ENCODE measurements around the gene ABTB1.

Gene ABTB1

DNA sequence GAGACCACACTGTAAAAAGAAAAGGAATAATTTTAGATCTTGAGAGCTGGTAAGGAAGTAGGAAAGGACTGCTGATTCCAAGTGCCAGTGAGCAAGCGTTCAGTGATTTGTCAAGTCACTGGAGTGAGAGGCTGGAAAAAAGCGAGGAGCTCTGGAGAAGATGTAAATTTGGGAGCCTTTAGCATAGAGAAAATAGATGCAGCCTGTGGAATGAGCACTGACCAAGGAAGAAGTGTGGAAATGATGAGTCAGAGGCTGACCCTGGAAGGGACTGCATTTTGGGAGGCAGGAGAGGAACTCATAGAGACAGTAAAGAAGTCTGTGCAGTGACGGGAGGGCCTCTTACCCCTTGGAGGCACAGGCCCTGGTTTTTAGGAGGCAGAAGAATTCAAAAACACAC, 17.1 kb upstream of the ABTB1 start:
- H3K23ac ChIP-seq (ENCODE audit: low read length): no peak overlapping the region
- H4K8ac ChIP-seq (ENCODE audit: low read depth, low read length): no peak overlapping the region
- WGBS (ENCODE audit: extremely low coverage, insufficient coverage, insufficient read length): no CpG with 5 or more reads among the region's 3 CpGs
- no peaks in the 10 kb centered on the region for H3K27me3 ChIP-seq (ENCODE audit: insufficient read depth, low read length)
- H3K4ac ChIP-seq (ENCODE audit: low read depth, low read length): no peak overlapping the region
- H3K27ac ChIP-seq (ENCODE audit: low read depth, low read length): no peak overlapping the region
- H3K4me3 ChIP-seq (ENCODE audit: low read depth, low read length): no peak overlapping the region
- no peak overlapping the region for H2BK12ac ChIP-seq (ENCODE audit: low read length)
- peaks cover 0 to 4% of the 10 kb centered on the region in 2 experiments for H3K4me1 ChIP-seq (ENCODE audit: control insufficient read depth in 1 of 2, insufficient read depth in 2 of 2, low read length in 2 of 2)
- no peaks in the 10 kb centered on the region for H3K9me3 ChIP-seq (ENCODE audit: insufficient read depth, low read depth, low read length)
- H3K18ac ChIP-seq (ENCODE audit: low read length): no peak overlapping the region
- no peak overlapping the region for H4K91ac ChIP-seq (ENCODE audit: low read depth, low read length)
- H3K4me2 ChIP-seq (ENCODE audit: low read length): no peak overlapping the region
- no peaks in the 10 kb centered on the region for H3K36me3 ChIP-seq (ENCODE audit: control insufficient read depth in 1 of 2, insufficient read depth in 2 of 2, low read length in 2 of 2)
- no peak overlapping the region for H2AFZ ChIP-seq (ENCODE audit: insufficient read depth, low read length, poor library complexity)
- H2AK5ac ChIP-seq (ENCODE audit: low read length): no peak overlapping the region
- no peak overlapping the region for H3K9ac ChIP-seq (ENCODE audit: low read length)
- no peaks in the 10 kb centered on the region for H3K79me1 ChIP-seq (ENCODE audit: low read length)
- no peak overlapping the region for H2BK120ac ChIP-seq (ENCODE audit: insufficient read depth, low read length, poor library complexity)
- DNase-seq: peak in 1 of 2 donors; percentile 11
- H2BK5ac ChIP-seq (ENCODE audit: low read depth, low read length, poor library complexity): no peak overlapping the region
- no peak overlapping the region for H4K12ac ChIP-seq (ENCODE audit: low read depth, low read length)
- H3K14ac ChIP-seq (ENCODE audit: low read length): no peak overlapping the region
- no peaks in the 10 kb centered on the region for H3K79me2 ChIP-seq (ENCODE audit: control insufficient read depth, insufficient read depth, low read length, poor library complexity)

DNA sequence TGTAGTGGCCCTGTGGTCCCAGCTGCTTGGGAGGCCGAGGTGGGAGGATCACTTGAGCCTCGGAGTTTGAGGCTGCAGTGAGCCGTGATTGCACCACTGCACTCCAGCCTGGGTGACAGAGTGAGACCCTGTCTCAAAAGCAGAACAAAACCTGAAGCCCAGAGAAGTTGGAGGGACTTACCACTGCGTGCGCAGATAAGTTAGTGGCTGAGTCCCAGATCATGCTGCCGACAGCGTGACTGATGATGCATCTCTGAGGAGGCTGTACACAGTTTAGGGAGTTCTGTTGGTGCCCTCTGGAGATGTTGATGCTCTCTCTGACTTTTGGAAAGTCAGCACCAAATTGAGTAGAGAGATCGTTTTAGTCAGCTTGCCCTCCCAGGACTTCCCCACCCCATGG, 15.8 kb upstream of the ABTB1 start:
- no peak overlapping the region for H3K9ac ChIP-seq (ENCODE audit: low read length)
- peaks cover 0 to 4% of the 10 kb centered on the region in 2 experiments for H3K4me1 ChIP-seq (ENCODE audit: control insufficient read depth in 1 of 2, insufficient read depth in 2 of 2, low read length in 2 of 2)
- no peak overlapping the region for H3K14ac ChIP-seq (ENCODE audit: low read length)
- no peaks in the 10 kb centered on the region for H3K79me1 ChIP-seq (ENCODE audit: low read length)
- H3K79me2 ChIP-seq (ENCODE audit: control insufficient read depth, insufficient read depth, low read length, poor library complexity): no peaks in the 10 kb centered on the region
- H3K18ac ChIP-seq (ENCODE audit: low read length): no peak overlapping the region
- no CpG with 5 or more reads among the region's 8 CpGs for WGBS (ENCODE audit: extremely low coverage, insufficient coverage, insufficient read length)
- no peaks in the 10 kb centered on the region for H3K27me3 ChIP-seq (ENCODE audit: insufficient read depth, low read length)
- H3K23ac ChIP-seq (ENCODE audit: low read length): no peak overlapping the region
- no peak overlapping the region for H3K4ac ChIP-seq (ENCODE audit: low read depth, low read length)
- H3K36me3 ChIP-seq (ENCODE audit: control insufficient read depth in 1 of 2, insufficient read depth in 2 of 2, low read length in 2 of 2): no peaks in the 10 kb centered on the region
- H3K9me3 ChIP-seq (ENCODE audit: insufficient read depth, low read depth, low read length): no peaks in the 10 kb centered on the region
- H4K91ac ChIP-seq (ENCODE audit: low read depth, low read length): no peak overlapping the region
- no peak overlapping the region for H2BK12ac ChIP-seq (ENCODE audit: low read length)
- no peak overlapping the region for H3K4me3 ChIP-seq (ENCODE audit: low read depth, low read length)
- DNase-seq: no peak
- no peak overlapping the region for H2AFZ ChIP-seq (ENCODE audit: insufficient read depth, low read length, poor library complexity)
- no peak overlapping the region for H4K8ac ChIP-seq (ENCODE audit: low read depth, low read length)
- no peak overlapping the region for H2BK120ac ChIP-seq (ENCODE audit: insufficient read depth, low read length, poor library complexity)
- H3K27ac ChIP-seq (ENCODE audit: low read depth, low read length): no peak overlapping the region
- H2AK5ac ChIP-seq (ENCODE audit: low read length): no peak overlapping the region
- no peak overlapping the region for H4K12ac ChIP-seq (ENCODE audit: low read depth, low read length)
- H3K4me2 ChIP-seq (ENCODE audit: low read length): no peak overlapping the region
- H2BK5ac ChIP-seq (ENCODE audit: low read depth, low read length, poor library complexity): no peak overlapping the region

GRCh38 chr3:127658234-127658633, 14.5 kb upstream of the ABTB1 start:
- no peak overlapping the region for H3K23ac ChIP-seq (ENCODE audit: low read length)
- H3K18ac ChIP-seq (ENCODE audit: low read length): no peak overlapping the region
- H4K91ac ChIP-seq (ENCODE audit: low read depth, low read length): no peak overlapping the region
- no peak overlapping the region for H2BK120ac ChIP-seq (ENCODE audit: insufficient read depth, low read length, poor library complexity)
- H3K36me3 ChIP-seq (ENCODE audit: control insufficient read depth in 1 of 2, insufficient read depth in 2 of 2, low read length in 2 of 2): no peaks in the 10 kb centered on the region
- DNase-seq: no peak
- H3K79me2 ChIP-seq (ENCODE audit: control insufficient read depth, insufficient read depth, low read length, poor library complexity): no peaks in the 10 kb centered on the region
- no peak overlapping the region for H4K8ac ChIP-seq (ENCODE audit: low read depth, low read length)
- H3K79me1 ChIP-seq (ENCODE audit: low read length): no peaks in the 10 kb centered on the region
- H3K9me3 ChIP-seq (ENCODE audit: insufficient read depth, low read depth, low read length): no peaks in the 10 kb centered on the region
- peaks cover 0 to 4% of the 10 kb centered on the region in 2 experiments for H3K4me1 ChIP-seq (ENCODE audit: control insufficient read depth in 1 of 2, insufficient read depth in 2 of 2, low read length in 2 of 2)
- H2AK5ac ChIP-seq (ENCODE audit: low read length): no peak overlapping the region
- H2AFZ ChIP-seq (ENCODE audit: insufficient read depth, low read length, poor library complexity): no peak overlapping the region
- no peak overlapping the region for H2BK5ac ChIP-seq (ENCODE audit: low read depth, low read length, poor library complexity)
- H3K4me3 ChIP-seq (ENCODE audit: low read depth, low read length): no peak overlapping the region
- H3K4me2 ChIP-seq (ENCODE audit: low read length): no peak overlapping the region
- no peak overlapping the region for H3K14ac ChIP-seq (ENCODE audit: low read length)
- no peak overlapping the region for H2BK12ac ChIP-seq (ENCODE audit: low read length)
- H4K12ac ChIP-seq (ENCODE audit: low read depth, low read length): no peak overlapping the region
- no peak overlapping the region for H3K4ac ChIP-seq (ENCODE audit: low read depth, low read length)
- WGBS (ENCODE audit: extremely low coverage, insufficient coverage, insufficient read length): no CpG with 5 or more reads among the region's 1 CpG
- no peaks in the 10 kb centered on the region for H3K27me3 ChIP-seq (ENCODE audit: insufficient read depth, low read length)
- no peak overlapping the region for H3K9ac ChIP-seq (ENCODE audit: low read length)
- no peak overlapping the region for H3K27ac ChIP-seq (ENCODE audit: low read depth, low read length)

DNA sequence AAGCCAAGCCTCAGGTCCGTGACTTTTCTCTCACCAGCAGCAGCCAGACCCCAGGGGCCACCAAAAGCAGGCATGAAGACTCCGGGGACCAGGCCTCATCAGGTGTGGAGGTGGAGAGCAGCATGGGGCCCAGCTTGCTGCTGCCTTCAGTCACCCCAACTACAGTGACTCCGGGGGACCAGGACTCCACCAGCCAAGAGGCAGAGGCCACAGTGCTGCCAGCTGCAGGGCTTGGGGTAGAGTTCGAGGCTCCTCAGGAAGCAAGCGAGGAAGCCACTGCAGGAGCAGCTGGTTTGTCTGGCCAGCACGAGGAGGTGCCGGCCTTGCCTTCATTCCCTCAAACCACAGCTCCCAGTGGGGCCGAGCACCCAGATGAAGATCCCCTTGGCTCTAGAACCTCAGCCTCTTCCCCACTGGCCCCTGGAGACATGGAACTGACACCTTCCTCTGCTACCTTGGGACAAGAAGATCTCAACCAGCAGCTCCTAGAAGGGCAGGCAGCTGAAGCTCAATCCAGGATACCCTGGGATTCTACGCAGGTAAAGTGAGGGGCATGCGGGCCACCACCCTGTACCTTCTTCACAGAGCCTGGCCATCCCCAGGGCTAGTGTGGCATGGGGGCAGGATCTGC, 12.0 kb upstream of the ABTB1 start:
- Histone ChIP-seq H3K4me3 (ENCODE audit: low read depth, low read length) (no peak overlapping the region), H3K27ac (ENCODE audit: low read depth, low read length) (no peak overlapping the region), H3K23ac (ENCODE audit: low read length) (no peak overlapping the region), H3K4ac (ENCODE audit: low read depth, low read length) (no peak overlapping the region), H4K8ac (ENCODE audit: low read depth, low read length) (no peak overlapping the region), H3K36me3 (ENCODE audit: control insufficient read depth in 1 of 2, insufficient read depth in 2 of 2, low read length in 2 of 2) (no peaks in the 10 kb centered on the region), H2AFZ (ENCODE audit: insufficient read depth, low read length, poor library complexity) (no peak overlapping the region), H3K79me2 (ENCODE audit: control insufficient read depth, insufficient read depth, low read length, poor library complexity) (no peaks in the 10 kb centered on the region), H3K14ac (ENCODE audit: low read length) (no peak overlapping the region), H2BK12ac (ENCODE audit: low read length) (no peak overlapping the region), H3K9me3 (ENCODE audit: insufficient read depth, low read depth, low read length) (no peaks in the 10 kb centered on the region), H4K91ac (ENCODE audit: low read depth, low read length) (no peak overlapping the region), H3K79me1 (ENCODE audit: low read length) (no peaks in the 10 kb centered on the region), H2BK5ac (ENCODE audit: low read depth, low read length, poor library complexity) (no peak overlapping the region), H2BK120ac (ENCODE audit: insufficient read depth, low read length, poor library complexity) (no peak overlapping the region), H4K12ac (ENCODE audit: low read depth, low read length) (no peak overlapping the region), H3K9ac (ENCODE audit: low read length) (no peak overlapping the region), H3K4me1 (ENCODE audit: control insufficient read depth in 1 of 2, insufficient read depth in 2 of 2, low read length in 2 of 2) (peaks cover 0 to 2% of the 10 kb centered on the region in 2 experiments), H3K18ac (ENCODE audit: low read length) (no peak overlapping the region), H3K4me2 (ENCODE audit: low read length) (no peak overlapping the region), H2AK5ac (ENCODE audit: low read length) (no peak overlapping the region), H3K27me3 (ENCODE audit: insufficient read depth, low read length) (no peaks in the 10 kb centered on the region)
- WGBS (ENCODE audit: extremely low coverage, insufficient coverage, insufficient read length): no CpG with 5 or more reads among the region's 10 CpGs
- no peak for DNase-seq

Data from trophoblast cell (in vitro differentiated cells and primary cell).